H1 (cell line): ENCODE data around the gene ISL2. TPM values are rescaled to one million over a fixed set of nuclear protein-coding genes. Genes with fewer than 3 reads are reported as not detected.

ENCODE experiments used
- CEBPB ChIP-seq: IDR thresholded peaks from 2 replicates; pipeline ENCODE4 v1.6.1; 2012; ENCODE audit warnings: low read depth, low read length
- GABPA ChIP-seq: IDR thresholded peaks from 2 replicates; pipeline ENCODE4 v1.6.1; 2011; ENCODE audit warnings: mild to moderate bottlenecking, low read length, moderate library complexity, borderline replicate concordance; ENCODE audit not compliant: insufficient read depth
- KDM5A ChIP-seq: fragments of 200-600 bp; IDR thresholded peaks from 2 replicates; pipeline ENCODE4 v1.7.1; 2012; ENCODE audit warnings: mild to moderate bottlenecking, low read length, inconsistent platforms, mixed read lengths
- SIRT6 ChIP-seq: IDR thresholded peaks from one replicate; pipeline ENCODE4 v1.7.1; 2012; ENCODE audit warnings: low read length, inconsistent platforms
- SP1 ChIP-seq: IDR thresholded peaks from 2 replicates; pipeline ENCODE4 v1.6.1; 2011; ENCODE audit warnings: low read depth, low read length
- TCF12 ChIP-seq: IDR thresholded peaks from 2 replicates; pipeline ENCODE4 v1.6.1; 2011; ENCODE audit warnings: low read depth, mild to moderate bottlenecking, low read length
- polyA plus RNA-seq, 7 experiments: library from polyadenylated mRNA; depleted of rRNA in 3 of 7; stranded (reverse) in 5 of 7; unstranded in 2 of 7; fragments of >200 nt in 5 of 7; fragments of 200-250 nt in 2 of 7; gene quantifications; 1 replicate in 5 of 7; 2 replicates in 1 of 7; 4 replicates in 1 of 7; pipeline versions ENCODE4 v1.2.1 to v1.2.3, GENCODE V29; 2011 to 2013; ENCODE audit warnings: missing spikeins in 2 of 7, mixed read lengths in 2 of 7
- total RNA-seq: library from RNA; stranded (reverse); fragmentation: NEBNext Ultra II Directional; extraction: Animal tissue kit (Norgen Biotek cat#: 25700); gene quantifications from 2 replicates; pipeline ENCODE4 v1.2.1, GENCODE V29; 2021
- TF ChIP-seq, protein P1 (sequence below): fragments of 300-600 bp; sonication (generic); IDR thresholded peaks from 2 replicates; pipeline ENCODE4 v1.7.1; 2012; ENCODE audit warnings: low read length, moderate library complexity, mild to moderate bottlenecking, inconsistent platforms; ENCODE audit not compliant: insufficient replicate concordance
- TF ChIP-seq, protein P2 (sequence below), 3 experiments: IDR thresholded peaks; 1 replicate in 2 of 3; 2 replicates in 1 of 3; pipeline versions ENCODE4 v1.5.1 to v1.6.1; 2011; ENCODE audit warnings: low read length in 3 of 3, mild to moderate bottlenecking in 3 of 3, inconsistent platforms in 2 of 3, low read depth in 1 of 3, moderate library complexity in 1 of 3; ENCODE audit not compliant: insufficient read depth in 1 of 3; ENCODE audit errors: control extremely low read depth in 1 of 3

ISL2 gene
- total and polyA plus RNA-seq, 2 of the 8 experiments (the other 6 are each of a cell fraction or from before 2014, with no cell fraction given), result 0.32 to 0.99 TPM

DNA sequence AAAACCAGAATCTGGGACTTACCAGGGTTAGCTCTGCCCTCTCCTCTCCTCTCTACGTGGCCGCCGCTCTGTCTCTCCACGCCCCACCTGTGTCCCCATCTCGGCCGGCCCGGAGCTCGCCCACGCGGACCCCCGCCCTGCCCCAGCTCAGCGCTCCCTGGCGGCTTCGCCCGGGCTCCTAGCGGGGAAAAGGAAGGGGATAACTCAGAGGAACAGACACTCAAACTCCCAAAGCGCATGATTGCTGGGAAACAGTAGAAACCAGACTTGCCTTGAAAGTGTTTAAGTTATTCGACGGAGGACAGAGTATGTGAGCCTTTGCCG, 5.4 kb downstream of the ISL2 start (continued):
- TF ChIP-seq, protein P1, sequence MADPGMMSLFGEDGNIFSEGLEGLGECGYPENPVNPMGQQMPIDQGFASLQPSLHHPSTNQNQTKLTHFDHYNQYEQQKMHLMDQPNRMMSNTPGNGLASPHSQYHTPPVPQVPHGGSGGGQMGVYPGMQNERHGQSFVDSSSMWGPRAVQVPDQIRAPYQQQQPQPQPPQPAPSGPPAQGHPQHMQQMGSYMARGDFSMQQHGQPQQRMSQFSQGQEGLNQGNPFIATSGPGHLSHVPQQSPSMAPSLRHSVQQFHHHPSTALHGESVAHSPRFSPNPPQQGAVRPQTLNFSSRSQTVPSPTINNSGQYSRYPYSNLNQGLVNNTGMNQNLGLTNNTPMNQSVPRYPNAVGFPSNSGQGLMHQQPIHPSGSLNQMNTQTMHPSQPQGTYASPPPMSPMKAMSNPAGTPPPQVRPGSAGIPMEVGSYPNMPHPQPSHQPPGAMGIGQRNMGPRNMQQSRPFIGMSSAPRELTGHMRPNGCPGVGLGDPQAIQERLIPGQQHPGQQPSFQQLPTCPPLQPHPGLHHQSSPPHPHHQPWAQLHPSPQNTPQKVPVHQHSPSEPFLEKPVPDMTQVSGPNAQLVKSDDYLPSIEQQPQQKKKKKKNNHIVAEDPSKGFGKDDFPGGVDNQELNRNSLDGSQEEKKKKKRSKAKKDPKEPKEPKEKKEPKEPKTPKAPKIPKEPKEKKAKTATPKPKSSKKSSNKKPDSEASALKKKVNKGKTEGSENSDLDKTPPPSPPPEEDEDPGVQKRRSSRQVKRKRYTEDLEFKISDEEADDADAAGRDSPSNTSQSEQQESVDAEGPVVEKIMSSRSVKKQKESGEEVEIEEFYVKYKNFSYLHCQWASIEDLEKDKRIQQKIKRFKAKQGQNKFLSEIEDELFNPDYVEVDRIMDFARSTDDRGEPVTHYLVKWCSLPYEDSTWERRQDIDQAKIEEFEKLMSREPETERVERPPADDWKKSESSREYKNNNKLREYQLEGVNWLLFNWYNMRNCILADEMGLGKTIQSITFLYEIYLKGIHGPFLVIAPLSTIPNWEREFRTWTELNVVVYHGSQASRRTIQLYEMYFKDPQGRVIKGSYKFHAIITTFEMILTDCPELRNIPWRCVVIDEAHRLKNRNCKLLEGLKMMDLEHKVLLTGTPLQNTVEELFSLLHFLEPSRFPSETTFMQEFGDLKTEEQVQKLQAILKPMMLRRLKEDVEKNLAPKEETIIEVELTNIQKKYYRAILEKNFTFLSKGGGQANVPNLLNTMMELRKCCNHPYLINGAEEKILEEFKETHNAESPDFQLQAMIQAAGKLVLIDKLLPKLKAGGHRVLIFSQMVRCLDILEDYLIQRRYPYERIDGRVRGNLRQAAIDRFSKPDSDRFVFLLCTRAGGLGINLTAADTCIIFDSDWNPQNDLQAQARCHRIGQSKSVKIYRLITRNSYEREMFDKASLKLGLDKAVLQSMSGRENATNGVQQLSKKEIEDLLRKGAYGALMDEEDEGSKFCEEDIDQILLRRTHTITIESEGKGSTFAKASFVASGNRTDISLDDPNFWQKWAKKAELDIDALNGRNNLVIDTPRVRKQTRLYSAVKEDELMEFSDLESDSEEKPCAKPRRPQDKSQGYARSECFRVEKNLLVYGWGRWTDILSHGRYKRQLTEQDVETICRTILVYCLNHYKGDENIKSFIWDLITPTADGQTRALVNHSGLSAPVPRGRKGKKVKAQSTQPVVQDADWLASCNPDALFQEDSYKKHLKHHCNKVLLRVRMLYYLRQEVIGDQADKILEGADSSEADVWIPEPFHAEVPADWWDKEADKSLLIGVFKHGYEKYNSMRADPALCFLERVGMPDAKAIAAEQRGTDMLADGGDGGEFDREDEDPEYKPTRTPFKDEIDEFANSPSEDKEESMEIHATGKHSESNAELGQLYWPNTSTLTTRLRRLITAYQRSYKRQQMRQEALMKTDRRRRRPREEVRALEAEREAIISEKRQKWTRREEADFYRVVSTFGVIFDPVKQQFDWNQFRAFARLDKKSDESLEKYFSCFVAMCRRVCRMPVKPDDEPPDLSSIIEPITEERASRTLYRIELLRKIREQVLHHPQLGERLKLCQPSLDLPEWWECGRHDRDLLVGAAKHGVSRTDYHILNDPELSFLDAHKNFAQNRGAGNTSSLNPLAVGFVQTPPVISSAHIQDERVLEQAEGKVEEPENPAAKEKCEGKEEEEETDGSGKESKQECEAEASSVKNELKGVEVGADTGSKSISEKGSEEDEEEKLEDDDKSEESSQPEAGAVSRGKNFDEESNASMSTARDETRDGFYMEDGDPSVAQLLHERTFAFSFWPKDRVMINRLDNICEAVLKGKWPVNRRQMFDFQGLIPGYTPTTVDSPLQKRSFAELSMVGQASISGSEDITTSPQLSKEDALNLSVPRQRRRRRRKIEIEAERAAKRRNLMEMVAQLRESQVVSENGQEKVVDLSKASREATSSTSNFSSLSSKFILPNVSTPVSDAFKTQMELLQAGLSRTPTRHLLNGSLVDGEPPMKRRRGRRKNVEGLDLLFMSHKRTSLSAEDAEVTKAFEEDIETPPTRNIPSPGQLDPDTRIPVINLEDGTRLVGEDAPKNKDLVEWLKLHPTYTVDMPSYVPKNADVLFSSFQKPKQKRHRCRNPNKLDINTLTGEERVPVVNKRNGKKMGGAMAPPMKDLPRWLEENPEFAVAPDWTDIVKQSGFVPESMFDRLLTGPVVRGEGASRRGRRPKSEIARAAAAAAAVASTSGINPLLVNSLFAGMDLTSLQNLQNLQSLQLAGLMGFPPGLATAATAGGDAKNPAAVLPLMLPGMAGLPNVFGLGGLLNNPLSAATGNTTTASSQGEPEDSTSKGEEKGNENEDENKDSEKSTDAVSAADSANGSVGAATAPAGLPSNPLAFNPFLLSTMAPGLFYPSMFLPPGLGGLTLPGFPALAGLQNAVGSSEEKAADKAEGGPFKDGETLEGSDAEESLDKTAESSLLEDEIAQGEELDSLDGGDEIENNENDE, result no peak
- TF ChIP-seq KDM5A, result no peak
- TF ChIP-seq, protein P2, sequence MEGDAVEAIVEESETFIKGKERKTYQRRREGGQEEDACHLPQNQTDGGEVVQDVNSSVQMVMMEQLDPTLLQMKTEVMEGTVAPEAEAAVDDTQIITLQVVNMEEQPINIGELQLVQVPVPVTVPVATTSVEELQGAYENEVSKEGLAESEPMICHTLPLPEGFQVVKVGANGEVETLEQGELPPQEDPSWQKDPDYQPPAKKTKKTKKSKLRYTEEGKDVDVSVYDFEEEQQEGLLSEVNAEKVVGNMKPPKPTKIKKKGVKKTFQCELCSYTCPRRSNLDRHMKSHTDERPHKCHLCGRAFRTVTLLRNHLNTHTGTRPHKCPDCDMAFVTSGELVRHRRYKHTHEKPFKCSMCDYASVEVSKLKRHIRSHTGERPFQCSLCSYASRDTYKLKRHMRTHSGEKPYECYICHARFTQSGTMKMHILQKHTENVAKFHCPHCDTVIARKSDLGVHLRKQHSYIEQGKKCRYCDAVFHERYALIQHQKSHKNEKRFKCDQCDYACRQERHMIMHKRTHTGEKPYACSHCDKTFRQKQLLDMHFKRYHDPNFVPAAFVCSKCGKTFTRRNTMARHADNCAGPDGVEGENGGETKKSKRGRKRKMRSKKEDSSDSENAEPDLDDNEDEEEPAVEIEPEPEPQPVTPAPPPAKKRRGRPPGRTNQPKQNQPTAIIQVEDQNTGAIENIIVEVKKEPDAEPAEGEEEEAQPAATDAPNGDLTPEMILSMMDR (IDR thresholded peaks at IDR 0.05; ENCODE audit: control extremely low read depth in 1 of 3, insufficient read depth in 1 of 3, low read depth in 1 of 3, low read length in 3 of 3), result no peak
- TF ChIP-seq CEBPB, result no peak
- TF ChIP-seq SP1, result no peak
- TF ChIP-seq GABPA, result no peak
- no peak for TF ChIP-seq TCF12
- no peak for TF ChIP-seq SIRT6
